ENCODE results near the gene BSPRY.

GRCh38 chr9:113350937-113351336 is 1.6 kb downstream of the BSPRY start:
- TF ChIP-seq CTCF (conservative IDR thresholded peaks at IDR 0.05; ENCODE audit: low read length) (no peak), EZH2phosphoT487 (IDR thresholded peaks at IDR 0.05; ENCODE audit: borderline replicate concordance) (no peak)

All from Loucy (cell line).